NCI-H1417 treated with DMSO at 0.1 percent for 48 hours (cell line): Measurements from ENCODE around the gene LRPAP1.
"Not testable (repeated sequence)": the region's sequence is repeated elsewhere in the genome, so short reads cannot be mapped to it uniquely, and the experiment has no call there.

ENCODE experiments used
- DNase-seq: peaks from one replicate; lab custom pipeline; 2025; lab: John Stamatoyannopoulos, UW

Gene LRPAP1

DNA sequence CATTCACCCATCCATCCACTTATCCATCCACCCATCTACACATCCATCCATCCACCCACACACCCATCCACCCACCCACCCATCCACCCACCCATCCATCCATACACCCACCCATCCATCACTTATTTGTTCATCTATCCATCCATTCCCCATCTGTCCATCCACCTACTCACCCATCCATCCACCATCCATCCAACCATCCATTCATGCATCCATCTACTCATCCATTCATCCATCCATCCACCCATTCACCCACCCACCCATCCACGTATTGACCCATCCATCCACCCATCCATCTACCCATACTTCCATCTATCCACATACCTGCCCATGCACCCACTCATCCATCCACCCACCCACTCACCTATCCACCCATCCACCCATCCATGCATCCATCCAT, 28.2 kb upstream of the LRPAP1 start:
- not testable (repeated sequence) for DNase-seq

DNA sequence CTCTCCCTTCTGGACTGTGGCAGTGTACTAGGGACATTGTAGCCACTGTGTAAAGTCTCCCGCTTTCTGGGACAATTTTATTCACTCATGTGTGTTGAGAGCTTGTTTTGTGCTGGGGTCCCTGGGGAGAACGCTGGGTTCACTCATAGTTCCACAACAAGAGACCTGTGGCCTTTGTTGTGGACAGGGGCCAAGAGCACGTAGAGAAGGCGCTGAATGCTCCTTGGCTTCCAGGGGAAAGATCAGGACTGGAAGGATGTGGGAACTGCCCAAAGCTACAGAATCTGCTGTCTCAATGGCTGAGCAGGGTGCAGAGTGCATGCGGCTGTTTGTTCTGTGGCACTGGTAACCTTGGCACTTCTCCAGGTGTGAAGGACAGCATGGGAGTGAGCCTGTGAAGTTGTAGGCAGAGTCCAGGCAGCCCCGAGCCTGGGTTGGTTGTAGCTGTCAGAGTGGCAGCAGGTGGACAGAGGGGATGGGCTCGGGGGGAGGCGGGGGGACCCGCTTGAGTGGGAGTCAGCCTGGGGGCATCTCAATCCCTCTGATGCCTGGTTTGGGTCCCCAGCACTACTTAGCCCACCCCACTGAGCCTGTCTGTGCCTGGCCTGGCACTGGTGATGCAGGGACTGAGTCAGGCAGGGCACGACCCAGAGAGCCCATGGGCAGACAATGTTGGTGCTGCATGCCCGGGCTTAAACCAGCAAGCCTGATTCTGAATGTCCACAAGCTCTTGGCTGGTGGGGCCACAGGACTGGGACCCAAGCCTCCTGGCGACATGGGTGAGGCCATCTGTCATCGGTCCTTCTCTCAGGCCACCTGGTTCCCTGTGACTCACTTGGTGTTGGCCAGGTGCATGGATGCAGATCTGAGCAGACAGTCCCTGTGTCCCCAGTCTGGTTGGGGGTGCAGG, 27.4 kb upstream of the LRPAP1 start:
- DNase-seq = not testable (repeated sequence)

DNA sequence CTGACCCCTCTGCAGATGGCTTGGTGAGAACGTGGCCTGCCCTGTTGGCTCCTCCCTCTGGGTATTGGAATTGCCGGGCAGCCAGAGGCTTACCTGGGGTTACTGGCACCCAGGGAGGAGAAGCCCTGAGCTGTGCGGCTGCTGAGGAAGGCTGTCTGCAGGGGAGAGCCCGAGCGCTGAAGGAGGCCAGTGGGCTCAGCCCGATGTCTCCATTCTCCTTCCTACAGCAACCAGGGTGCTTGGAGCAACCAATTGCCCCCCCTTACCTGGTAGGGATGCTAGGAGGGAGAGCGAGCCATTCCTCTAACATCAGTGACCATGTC, 26.3 kb upstream of the LRPAP1 start:
- not testable (repeated sequence) for DNase-seq

DNA sequence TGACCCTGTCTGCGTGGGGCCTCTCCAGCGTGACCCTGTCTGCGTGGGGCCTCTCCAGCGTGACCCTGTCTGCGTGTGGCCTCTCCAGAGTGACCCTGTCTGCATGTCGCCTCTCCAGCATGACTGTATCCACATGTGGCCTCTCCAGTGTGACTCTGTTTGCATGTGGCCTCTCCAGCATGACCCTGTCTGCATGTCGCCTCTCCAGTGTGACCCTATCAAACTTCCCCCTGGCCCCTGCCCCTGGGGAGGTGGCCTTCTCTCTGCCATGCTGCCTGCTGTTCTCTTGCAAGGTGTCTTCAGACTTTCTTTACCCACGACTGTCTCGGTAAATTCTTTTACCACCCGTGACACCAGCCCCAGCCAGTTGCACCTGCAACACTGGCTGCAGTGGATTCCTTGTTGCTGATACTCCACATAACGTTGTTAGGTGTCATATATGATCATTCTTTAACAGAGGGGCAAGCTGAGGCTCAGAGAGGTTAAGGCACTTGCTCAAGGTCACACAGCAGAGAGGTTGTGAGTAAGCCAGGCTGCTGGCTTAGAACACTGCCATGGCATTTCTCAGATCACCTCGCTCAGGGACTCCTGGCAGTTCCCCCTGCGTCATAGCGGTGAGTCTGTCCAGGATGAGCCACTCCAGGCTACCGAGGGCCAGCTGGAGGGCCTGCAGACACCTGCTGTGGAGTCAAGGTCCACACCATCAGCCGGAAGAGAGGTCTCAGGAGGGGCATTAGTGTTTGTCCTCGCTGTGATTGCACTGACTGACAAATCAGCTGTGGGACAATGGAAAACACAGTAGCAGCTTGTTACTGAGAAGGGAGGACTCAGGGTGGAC, 25.7 kb upstream of the LRPAP1 start:
- not testable (repeated sequence) for DNase-seq

- DNase-seq = not testable (repeated sequence)
These were observed 24.9 kb upstream of the LRPAP1 start for GRCh38 chr4:3557088-3557492.

DNA sequence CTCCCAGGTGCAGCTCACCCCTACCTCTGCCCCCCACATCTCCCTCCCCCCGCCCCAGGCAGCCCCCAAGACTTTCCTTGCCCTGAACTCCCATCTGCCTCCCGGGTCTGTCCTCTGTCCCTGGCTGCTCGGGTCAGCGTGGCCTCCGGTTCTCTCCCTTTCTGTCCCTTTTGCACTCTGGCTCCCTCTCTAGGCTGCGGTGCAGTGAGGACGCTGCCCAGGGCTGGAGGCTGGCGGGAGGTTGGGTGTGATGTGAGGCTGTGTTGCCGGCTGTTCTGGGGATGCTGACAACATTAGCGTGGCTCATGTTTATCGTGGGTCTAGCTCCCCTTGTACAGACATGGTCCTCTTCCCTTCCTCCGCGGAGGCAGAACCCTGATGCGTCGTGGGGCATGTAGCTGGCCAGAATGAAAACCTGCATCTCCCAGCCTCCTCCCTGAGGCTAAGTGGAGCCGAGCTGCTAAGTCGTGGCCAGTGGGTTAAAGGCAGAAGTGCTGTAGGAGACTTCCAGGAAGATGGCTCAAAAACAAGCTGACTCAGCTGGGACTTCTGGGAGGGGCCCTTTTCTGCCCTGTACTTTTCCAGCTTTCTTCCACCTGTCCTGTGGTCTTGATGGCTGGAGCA, 24.1 kb upstream of the LRPAP1 start:
- not testable (repeated sequence) for DNase-seq

GRCh38 chr4:3555459-3556070, 23.3 kb upstream of the LRPAP1 start:
- DNase-seq = not testable (repeated sequence)

DNA sequence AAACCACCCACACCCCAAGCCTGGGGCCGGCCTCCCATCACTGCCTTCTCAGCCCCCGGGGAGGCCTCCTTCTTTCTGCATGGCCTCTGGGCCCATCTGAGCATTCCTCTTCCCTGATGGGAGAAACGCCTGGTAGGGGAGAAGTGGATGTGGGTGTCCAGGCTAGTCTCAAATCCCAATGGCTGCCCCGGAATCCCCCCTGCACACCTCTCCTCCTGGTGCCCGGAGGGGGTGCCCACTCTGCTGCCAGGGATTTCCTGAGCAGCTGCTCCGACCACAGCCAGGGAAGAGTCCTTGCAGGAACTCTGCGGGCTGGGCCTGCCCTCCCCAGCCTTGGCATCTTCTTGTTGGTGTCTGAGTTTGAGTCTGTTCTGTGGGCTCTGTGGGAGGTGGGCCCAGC, 19.1 kb upstream of the LRPAP1 start:
- not testable (repeated sequence) for DNase-seq

DNA sequence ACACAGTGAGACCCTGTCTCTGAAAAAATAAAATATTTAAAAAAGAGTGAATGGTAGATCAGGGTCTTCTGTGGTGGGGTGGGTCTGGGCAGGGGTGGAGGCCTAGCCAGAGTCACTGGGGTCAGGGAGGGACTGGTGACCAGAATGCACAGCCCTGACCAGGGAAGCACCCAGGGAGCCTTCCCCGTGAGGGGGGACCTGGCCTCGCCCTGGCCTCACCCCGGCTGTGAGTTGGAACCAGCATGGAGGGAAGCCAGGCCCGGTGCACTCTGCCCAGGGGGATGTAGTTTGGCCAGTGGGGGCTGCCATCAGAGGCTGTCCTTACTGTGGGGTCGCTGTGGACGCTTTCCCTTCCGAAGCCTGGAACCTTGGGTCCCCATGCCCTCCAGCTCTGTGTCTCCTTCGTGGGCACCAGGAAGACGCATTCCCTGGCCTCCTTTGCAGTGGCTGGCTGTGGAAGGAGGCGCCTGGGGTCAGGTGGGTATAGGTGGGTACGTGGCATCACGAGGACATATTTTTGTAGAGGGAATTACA, 18.6 kb upstream of the LRPAP1 start:
- DNase-seq = not testable (repeated sequence)

- DNase-seq = not testable (repeated sequence)
These were observed 17.8 kb upstream of the LRPAP1 start for GRCh38 chr4:3550041-3550440.

GRCh38 chr4:3549694-3550001, 17.4 kb upstream of the LRPAP1 start:
- not testable (repeated sequence) for DNase-seq

GRCh38 chr4:3548991-3549693, 16.9 kb upstream of the LRPAP1 start:
- DNase-seq = not testable (repeated sequence)

DNA sequence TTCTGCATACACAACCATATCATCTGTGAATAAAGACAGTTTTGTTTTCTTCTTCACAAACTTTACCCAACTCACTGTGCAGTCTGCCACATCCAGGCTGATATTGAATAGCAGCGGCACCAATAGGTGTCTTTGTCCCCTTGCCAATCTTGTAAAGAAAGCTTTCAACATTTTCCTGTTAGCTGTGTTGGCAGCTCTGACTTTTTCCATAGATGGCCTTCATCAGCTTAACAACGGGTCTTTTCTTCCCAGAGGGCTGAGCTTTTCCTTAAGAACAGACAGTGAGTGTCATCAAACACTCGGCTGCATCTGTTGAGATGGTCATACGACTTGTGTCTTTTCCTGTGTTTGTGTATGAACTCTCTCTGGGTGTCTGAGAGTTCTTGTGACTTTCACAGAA, 14.5 kb upstream of the LRPAP1 start:
- DNase-seq = not testable (repeated sequence)

- not testable (repeated sequence) for DNase-seq
These were observed 13.1 kb upstream of the LRPAP1 start for GRCh38 chr4:3545351-3545750.

DNA sequence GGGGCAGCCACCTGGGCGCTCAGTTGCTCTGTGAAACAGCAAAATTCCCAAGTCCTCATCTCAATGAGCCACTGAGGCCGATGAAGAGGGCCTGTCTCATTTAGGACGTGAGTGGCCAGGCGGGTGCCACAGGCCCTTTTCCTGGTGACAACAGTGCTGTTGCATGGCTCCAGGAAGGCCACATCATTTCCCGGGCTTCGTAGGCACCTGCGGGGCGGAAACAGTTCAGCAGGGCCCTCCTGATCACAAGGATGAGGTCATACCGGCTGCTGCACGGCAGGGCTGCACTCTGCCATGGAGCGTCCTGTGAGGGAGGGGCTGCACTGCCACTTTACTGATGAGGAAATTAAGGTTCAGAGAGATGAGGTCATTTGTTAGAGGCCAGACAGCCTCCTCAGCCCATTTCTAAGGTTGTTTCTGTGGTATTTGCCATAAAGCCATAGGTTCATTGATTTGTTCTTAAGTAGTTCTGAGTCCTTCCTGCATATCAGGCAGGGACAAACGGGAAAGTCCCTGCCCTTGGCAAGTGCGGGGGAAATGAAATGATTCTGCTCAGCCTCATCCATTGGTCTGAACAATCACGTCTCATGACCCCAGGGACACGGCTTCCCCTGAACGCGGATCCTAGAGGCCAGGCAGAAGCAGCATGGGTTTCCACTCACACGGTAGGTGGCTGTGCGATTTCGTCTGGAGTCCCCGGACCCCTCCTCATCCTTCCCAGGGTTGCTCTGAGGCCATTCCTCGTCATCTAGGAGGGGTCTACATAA, 12.2 kb upstream of the LRPAP1 start:
- DNase-seq = not testable (repeated sequence)

- DNase-seq = not testable (repeated sequence)
These were observed 11.2 kb upstream of the LRPAP1 start for GRCh38 chr4:3543415-3543814.

- not testable (repeated sequence) for DNase-seq
These were observed 6.7 kb upstream of the LRPAP1 start for GRCh38 chr4:3538906-3539305.

GRCh38 chr4:3535812-3536211, 3.6 kb upstream of the LRPAP1 start:
- DNase-seq = not testable (repeated sequence)

- DNase-seq = no peak
These were observed 1.2 kb upstream of the LRPAP1 start for GRCh38 chr4:3533423-3533820.

GRCh38 chr4:3532751-3533422, 665 bp upstream of the LRPAP1 start:
- no peak for DNase-seq
